Gastrocnemius medialis (tissue), 4 donors: ENCODE data around the gene IARS1.

Experiments
- POLR2A ChIP-seq, 2 donors: fragments of 450-650 bp; IDR thresholded peaks; one replicate each; pipeline ENCODE4 v1.6.1; 2017; ENCODE audit warnings: antibody characterized with exemption in 2 of 2, mild to moderate bottlenecking in 2 of 2, moderate library complexity in 2 of 2
- TF ChIP-seq, protein P1 (sequence below), 5 experiments: fragments of 450-650 bp in 3 of 5; fragments of 200-600 bp in 2 of 5; sonication (generic) in 2 of 5; IDR thresholded peaks in 4 of 5; conservative IDR thresholded peaks in 1 of 5; 1 replicate in 4 of 5; 2 replicates in 1 of 5; pipeline ENCODE4 v1.5.1; 2016 to 2019; ENCODE audit warnings: antibody characterized with exemption in 5 of 5, mild to moderate bottlenecking in 3 of 5, moderate library complexity in 3 of 5

DNA sequence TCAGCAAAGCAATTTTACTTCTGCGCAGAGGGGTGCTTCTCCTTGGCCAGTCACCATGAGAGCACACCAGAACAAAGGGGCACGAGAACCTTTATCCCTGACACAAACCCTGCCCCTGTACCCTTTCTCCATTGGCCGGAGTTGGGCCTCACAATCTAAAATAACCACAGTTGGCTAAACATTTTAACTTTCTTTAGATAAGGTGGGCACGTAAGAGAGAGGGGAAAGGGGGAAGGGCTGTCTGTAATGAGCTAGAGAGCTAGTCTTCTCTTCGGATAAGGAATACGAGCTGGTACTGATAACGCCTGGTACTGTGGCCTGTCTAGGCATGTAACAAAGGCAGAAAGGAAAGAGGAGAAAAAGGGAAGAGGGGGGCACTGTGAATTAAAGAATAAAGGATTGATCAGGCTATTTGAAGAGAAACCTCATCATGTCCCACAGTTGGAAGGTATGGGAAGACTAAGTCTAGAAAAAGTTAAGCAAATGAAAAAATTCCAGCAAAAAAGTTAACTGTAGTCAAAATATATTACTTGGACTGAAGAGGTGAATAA lies 1.8 kb upstream of the IARS1 start:
- TF ChIP-seq, protein P1, sequence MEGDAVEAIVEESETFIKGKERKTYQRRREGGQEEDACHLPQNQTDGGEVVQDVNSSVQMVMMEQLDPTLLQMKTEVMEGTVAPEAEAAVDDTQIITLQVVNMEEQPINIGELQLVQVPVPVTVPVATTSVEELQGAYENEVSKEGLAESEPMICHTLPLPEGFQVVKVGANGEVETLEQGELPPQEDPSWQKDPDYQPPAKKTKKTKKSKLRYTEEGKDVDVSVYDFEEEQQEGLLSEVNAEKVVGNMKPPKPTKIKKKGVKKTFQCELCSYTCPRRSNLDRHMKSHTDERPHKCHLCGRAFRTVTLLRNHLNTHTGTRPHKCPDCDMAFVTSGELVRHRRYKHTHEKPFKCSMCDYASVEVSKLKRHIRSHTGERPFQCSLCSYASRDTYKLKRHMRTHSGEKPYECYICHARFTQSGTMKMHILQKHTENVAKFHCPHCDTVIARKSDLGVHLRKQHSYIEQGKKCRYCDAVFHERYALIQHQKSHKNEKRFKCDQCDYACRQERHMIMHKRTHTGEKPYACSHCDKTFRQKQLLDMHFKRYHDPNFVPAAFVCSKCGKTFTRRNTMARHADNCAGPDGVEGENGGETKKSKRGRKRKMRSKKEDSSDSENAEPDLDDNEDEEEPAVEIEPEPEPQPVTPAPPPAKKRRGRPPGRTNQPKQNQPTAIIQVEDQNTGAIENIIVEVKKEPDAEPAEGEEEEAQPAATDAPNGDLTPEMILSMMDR (IDR thresholded peaks at IDR 0.05 in 4 of 5, conservative IDR thresholded peaks at IDR 0.05 in 1 of 5): no peak
- no peak for TF ChIP-seq POLR2A (IDR thresholded peaks at IDR 0.05)
